GM13976 (cell line): Measurements from ENCODE around the gene TFB1M.
"Not testable (repeated sequence)": the region's sequence is repeated elsewhere in the genome, so short reads cannot be mapped to it uniquely, and the experiment has no call there.

Experiments
- DNase-seq: peaks from one replicate; pipeline ENCODE4 v3.0.0; 2012; ENCODE audit warnings: low spot score
- in situ Hi-C: fragments of 300-500 bp; cut with MboI; formaldehyde crosslinking; loops from one replicate; pipeline ENCODE4 v1.12.0; 2022; ENCODE audit warnings: low sequenced_read_pairs, mixed read lengths, inconsistent platforms; ENCODE audit not compliant: unreplicated experiment
- TF ChIP-seq, protein P1 (sequence below): IDR thresholded peaks from 2 replicates; pipeline ENCODE4 v1.5.1; 2012; ENCODE audit warnings: borderline replicate concordance, mild to moderate bottlenecking; ENCODE audit not compliant: insufficient read depth; ENCODE audit errors: extremely low read depth, missing control alignments, control extremely low read depth

Gene TFB1M

DNA sequence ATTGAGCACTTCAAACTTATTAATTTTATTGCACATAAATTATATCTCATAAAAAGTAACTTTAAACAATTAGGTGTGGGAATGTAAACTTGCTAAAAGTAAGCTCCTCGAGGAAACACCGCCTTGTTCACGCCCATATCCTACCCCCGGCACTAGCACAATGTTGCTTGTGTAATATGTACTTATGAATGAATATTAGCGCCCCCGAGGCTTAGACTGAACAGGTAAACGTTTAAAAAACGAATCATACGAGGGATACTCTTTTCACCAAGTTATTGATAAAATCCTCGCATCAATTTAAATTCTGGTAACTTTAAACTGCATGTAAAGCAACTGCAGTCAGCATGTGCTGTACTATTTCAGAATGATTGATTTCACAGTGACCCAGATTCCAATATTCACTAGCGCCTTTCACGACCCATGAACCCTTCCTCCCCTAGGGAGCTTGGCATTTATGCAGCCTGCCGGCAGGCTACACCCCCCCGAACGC is 637 bp downstream of the TFB1M start:
- DNase-seq = no peak
- in situ Hi-C loops = no loop called here
- TF ChIP-seq, protein P1, sequence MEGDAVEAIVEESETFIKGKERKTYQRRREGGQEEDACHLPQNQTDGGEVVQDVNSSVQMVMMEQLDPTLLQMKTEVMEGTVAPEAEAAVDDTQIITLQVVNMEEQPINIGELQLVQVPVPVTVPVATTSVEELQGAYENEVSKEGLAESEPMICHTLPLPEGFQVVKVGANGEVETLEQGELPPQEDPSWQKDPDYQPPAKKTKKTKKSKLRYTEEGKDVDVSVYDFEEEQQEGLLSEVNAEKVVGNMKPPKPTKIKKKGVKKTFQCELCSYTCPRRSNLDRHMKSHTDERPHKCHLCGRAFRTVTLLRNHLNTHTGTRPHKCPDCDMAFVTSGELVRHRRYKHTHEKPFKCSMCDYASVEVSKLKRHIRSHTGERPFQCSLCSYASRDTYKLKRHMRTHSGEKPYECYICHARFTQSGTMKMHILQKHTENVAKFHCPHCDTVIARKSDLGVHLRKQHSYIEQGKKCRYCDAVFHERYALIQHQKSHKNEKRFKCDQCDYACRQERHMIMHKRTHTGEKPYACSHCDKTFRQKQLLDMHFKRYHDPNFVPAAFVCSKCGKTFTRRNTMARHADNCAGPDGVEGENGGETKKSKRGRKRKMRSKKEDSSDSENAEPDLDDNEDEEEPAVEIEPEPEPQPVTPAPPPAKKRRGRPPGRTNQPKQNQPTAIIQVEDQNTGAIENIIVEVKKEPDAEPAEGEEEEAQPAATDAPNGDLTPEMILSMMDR = no peak

- DNase-seq, in situ Hi-C loops: not testable (repeated sequence)
Measured at GRCh38 chr6:155312950-155313349, 1.3 kb downstream of the TFB1M start.

DNA sequence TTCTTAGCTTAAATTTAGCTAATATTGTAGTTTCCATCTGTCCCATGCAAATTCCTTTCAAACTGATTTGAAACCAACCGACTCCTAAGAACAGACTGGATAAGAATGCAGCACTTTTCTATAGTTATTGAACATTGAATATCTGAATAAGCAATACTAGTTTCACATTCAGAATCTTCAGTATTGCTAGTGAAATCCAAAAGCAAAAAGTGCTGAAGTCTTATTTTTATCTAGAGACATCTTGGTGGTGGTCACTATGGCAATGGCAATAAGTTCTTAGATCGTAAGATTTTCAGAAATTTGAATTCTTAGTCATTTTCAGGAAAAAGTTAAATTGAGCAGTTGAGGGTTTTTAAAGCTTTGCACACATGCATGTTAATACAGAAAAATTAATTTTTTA is 2.7 kb downstream of the TFB1M start:
- in situ Hi-C loops = no loop called here
- TF ChIP-seq, protein P1 = no peak
- no peak for DNase-seq

DNA sequence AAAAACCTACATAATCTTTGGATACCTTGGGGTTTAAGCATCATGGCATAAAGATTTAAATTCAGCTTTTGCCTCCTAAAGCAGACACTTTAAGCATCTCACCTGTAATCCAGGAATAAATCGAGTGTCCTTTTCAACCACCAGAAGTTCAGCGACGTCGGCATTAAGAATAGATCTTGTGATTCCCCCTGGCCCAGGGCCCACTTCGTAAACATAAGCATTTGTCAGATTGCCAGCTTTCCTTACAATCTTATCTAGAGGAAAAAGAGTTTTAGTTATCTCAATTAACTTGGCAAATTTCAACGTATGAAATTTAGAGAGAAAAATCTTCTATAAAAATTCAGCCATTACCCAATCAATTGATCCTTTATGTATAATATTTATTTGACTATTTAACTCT is 3.2 kb downstream of the TFB1M start:
- TF ChIP-seq, protein P1 = no peak
- in situ Hi-C loops = no loop called here
- DNase-seq = no peak

GRCh38 chr6:155310596-155310995 is 3.7 kb downstream of the TFB1M start:
- DNase-seq = no peak
- in situ Hi-C loops = no loop called here
- TF ChIP-seq, protein P1 = no peak

GRCh38 chr6:155309150-155309549 is 5.1 kb downstream of the TFB1M start:
- DNase-seq = no peak
- TF ChIP-seq, protein P1 = no peak
- in situ Hi-C loops = no loop called here

- in situ Hi-C loops = no loop called here
- DNase-seq = no peak
- TF ChIP-seq, protein P1 = no peak
Measured at GRCh38 chr6:155306958-155307357, 7.3 kb downstream of the TFB1M start.
